Measurements from ENCODE around the gene COL6A1.
A peak's percentile ranks its signal among the peaks of the same experiment; 100 is the strongest.

The COL6A1 gene

DNA sequence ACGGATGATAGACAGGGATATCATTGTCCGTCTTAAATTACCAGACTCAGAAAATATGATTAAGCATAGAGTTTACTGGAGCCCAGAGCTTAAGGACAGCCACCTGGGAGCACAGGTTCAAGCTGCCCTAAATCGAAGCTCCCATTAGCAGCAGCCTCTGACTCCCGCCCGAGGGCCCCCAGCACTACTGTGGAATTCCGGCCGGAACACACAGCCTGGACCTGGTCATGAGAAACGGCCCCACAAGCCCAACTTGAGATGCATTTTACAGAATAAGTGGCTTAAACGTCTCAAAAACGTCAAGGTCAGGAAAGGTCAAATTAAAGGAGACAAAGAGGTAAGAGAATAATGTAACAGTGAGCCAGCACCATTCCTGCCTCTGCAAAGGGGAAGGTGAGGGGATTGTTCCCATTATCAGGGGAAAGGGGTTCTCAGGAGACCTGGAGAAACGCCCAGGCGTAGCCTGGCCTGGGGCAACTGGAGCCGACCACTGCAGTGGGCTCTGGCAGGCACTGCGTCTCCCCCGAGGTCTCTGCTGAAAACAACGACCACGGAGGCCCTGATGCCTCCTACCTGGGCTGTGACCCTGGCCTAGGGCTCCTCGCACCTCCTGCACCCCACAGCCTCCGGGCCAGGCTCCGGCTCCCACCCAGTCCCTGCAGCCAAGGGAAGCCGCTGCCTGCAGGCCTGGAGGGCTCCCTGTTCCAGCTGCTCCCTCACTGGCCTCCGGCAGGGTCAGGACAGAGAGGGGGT lies 11.5 kb upstream of the COL6A1 start:
- H3K36me3 ChIP-seq, result no peaks in the 10 kb centered on the region
- DNase-seq, result no peak
- peaks cover 38% of the 10 kb centered on the region for H3K4me1 ChIP-seq
- H3K27me3 ChIP-seq, result peaks cover 5% of the 10 kb centered on the region
- no peak for TF ChIP-seq CTCF (IDR thresholded peaks at IDR 0.05; ENCODE audit: low read depth, low read length)
- H3K4me3 ChIP-seq (ENCODE audit: low read depth, low read length), result no peak overlapping the region
- H3K9me3 ChIP-seq, result no peaks in the 10 kb centered on the region

GRCh38 chr21:45970674-45971615 lies 10.6 kb upstream of the COL6A1 start:
- peak; percentile 87 for DNase-seq
- Histone ChIP-seq H3K4me3 (ENCODE audit: low read depth, low read length) (no peak overlapping the region), H3K4me1 (peaks cover 38% of the 10 kb centered on the region), H3K36me3 (no peaks in the 10 kb centered on the region), H3K9me3 (no peaks in the 10 kb centered on the region), H3K27me3 (peaks cover 5% of the 10 kb centered on the region)
- TF ChIP-seq CTCF (IDR thresholded peaks at IDR 0.05; ENCODE audit: low read depth, low read length), result peak; percentile 90

DNA sequence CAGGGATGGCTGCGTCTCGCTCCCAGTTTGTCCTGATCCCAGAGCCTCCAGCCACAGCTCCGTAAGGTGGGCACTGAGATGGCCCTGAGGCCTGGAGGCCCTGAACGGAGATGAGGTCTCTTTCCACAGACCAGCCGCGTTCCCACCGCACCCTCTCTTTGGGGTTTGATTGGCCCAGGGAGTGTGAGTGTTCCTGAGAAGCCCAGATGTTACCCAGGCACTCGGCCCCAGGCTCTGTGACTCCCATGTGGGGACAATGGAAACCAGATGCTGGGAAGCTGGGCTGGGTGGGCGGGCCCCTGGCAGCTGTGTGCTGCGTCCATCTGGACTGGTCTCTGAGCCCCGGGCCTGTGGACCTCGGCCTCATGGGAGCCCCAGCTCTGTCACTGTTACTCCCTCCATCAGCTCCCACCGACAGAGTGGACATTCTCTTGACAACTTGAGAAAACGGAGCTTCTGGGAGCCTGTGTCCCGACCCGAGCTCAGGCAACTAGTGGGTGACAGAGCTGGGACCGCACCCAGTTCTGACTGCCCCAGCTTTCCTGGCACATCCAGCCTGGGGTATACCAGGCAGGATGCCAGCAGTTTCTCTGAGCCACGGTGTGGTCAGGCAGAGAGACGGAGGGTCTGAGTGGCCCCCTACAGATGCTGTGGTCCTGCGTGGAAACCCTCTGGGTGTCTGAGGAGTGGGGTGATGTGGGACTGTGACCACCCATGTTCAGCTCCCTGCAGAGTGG lies 9.8 kb upstream of the COL6A1 start:
- TF ChIP-seq CTCF (IDR thresholded peaks at IDR 0.05; ENCODE audit: low read depth, low read length), result no peak
- no peaks in the 10 kb centered on the region for H3K9me3 ChIP-seq
- H3K4me1 ChIP-seq, result peaks cover 38% of the 10 kb centered on the region
- H3K4me3 ChIP-seq (ENCODE audit: low read depth, low read length), result peak overlapping the region; percentile 64
- DNase-seq, result peak; percentile 91
- peaks cover 5% of the 10 kb centered on the region for H3K27me3 ChIP-seq
- H3K36me3 ChIP-seq, result no peaks in the 10 kb centered on the region

GRCh38 chr21:45972353-45972715 lies 9.2 kb upstream of the COL6A1 start:
- peaks cover 38% of the 10 kb centered on the region for H3K4me1 ChIP-seq
- H3K27me3 ChIP-seq, result peaks cover 5% of the 10 kb centered on the region
- H3K4me3 ChIP-seq (ENCODE audit: low read depth, low read length), result peak overlapping the region; percentile 64
- no peaks in the 10 kb centered on the region for H3K9me3 ChIP-seq
- TF ChIP-seq CTCF (IDR thresholded peaks at IDR 0.05; ENCODE audit: low read depth, low read length), result no peak
- no peak for DNase-seq
- no peaks in the 10 kb centered on the region for H3K36me3 ChIP-seq

DNA sequence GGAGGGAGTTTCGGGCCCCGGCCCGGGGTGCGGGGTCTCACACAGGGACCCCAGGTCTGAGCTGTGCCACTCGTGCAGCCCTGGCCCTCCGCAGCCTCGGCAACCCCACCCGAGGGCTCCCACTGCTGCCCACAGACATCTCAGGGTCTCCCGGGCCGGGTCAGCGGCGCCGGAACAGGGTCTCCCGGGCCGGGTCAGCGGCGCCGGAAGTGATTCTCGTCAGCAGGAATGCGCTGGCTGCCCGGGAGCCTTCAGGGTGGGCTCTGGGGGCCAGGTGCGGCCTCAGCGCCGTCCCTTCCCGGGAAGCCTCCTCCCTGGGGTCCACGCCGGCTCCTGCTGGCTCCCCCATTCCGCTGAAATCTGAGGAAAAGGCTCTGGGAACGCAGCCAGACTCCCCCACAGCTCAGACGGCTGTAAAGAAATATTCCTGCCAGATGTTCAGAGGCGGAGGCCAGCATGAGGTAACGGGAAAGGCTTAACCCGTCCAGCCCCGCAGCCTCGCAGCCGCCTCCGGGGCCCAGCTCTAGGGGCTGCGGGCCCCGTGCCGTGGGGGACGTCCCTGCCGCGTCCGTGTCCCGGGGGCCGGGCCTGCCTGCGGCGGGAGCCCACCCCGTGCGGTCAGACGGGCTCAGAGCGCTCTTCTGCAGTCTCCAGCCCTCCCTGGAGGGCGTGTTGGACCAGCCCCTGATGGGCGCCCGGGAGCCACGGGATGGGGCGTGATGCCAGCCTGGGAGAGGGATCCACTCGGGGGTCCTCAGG lies 8.7 kb upstream of the COL6A1 start:
- DNase-seq, result peak; percentile 64
- Histone ChIP-seq H3K4me1 (peaks cover 38% of the 10 kb centered on the region), H3K4me3 (ENCODE audit: low read depth, low read length) (peak overlapping the region; percentile 64), H3K27me3 (peaks cover 5% of the 10 kb centered on the region), H3K9me3 (no peaks in the 10 kb centered on the region), H3K36me3 (no peaks in the 10 kb centered on the region)
- no peak for TF ChIP-seq CTCF (IDR thresholded peaks at IDR 0.05; ENCODE audit: low read depth, low read length)
